GM13976 (cell line): ENCODE measurements around the gene ETV1.

ENCODE experiments used
- DNase-seq: peaks from one replicate; pipeline ENCODE4 v3.0.0; 2012; ENCODE audit warnings: low spot score
- in situ Hi-C: fragments of 300-500 bp; cut with MboI; formaldehyde crosslinking; loops from one replicate; pipeline ENCODE4 v1.12.0; 2022; ENCODE audit warnings: low sequenced_read_pairs, mixed read lengths, inconsistent platforms; ENCODE audit not compliant: unreplicated experiment
- TF ChIP-seq, protein P1 (sequence below): IDR thresholded peaks from 2 replicates; pipeline ENCODE4 v1.5.1; 2012; ENCODE audit warnings: borderline replicate concordance, mild to moderate bottlenecking; ENCODE audit not compliant: insufficient read depth; ENCODE audit errors: extremely low read depth, missing control alignments, control extremely low read depth

ETV1 gene

DNA sequence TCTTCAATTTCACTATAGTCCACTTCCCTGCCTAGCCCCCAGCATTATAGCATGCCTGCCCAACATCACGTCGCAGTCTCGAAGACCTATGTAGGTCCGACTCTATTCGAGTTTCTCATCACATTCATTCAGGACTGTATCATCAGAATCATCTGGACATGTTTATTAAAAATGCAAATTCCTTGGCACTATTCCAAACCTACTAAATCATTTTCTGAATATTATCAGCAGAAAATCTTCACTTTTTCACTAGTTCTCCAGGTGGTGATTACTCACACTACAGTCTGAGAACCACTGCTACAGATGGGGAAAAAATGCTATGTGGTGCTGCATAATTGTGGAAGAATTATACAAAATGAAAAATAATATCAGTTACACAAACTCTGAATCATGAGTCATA is 29.3 kb upstream of the ETV1 start:
- in situ Hi-C loops, result no loop called here
- no peak for DNase-seq
- TF ChIP-seq, protein P1, sequence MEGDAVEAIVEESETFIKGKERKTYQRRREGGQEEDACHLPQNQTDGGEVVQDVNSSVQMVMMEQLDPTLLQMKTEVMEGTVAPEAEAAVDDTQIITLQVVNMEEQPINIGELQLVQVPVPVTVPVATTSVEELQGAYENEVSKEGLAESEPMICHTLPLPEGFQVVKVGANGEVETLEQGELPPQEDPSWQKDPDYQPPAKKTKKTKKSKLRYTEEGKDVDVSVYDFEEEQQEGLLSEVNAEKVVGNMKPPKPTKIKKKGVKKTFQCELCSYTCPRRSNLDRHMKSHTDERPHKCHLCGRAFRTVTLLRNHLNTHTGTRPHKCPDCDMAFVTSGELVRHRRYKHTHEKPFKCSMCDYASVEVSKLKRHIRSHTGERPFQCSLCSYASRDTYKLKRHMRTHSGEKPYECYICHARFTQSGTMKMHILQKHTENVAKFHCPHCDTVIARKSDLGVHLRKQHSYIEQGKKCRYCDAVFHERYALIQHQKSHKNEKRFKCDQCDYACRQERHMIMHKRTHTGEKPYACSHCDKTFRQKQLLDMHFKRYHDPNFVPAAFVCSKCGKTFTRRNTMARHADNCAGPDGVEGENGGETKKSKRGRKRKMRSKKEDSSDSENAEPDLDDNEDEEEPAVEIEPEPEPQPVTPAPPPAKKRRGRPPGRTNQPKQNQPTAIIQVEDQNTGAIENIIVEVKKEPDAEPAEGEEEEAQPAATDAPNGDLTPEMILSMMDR, result no peak

- TF ChIP-seq, protein P1, result no peak
- DNase-seq, result no peak
- in situ Hi-C loops, result no loop called here
These were observed 27.5 kb upstream of the ETV1 start for GRCh38 chr7:14016950-14017349.

DNA sequence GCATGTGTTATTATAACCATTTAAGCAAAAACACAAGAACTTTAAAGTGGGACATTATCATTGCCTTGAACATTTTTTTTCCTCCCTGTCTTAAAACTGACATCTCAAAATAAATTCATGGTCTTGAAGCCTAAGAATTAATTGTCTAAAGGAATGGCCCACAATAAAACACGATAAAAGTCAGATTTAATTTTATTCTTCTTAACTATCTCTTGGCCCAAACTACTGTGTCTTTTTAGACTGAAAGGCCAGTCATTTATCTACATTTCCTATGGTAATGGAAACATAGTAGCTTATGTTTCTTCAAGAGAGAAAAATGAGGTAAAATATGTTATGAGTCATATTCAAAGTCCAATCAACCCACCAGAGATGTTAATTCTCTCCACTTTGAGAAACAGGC is 24.4 kb upstream of the ETV1 start:
- no peak for DNase-seq
- TF ChIP-seq, protein P1, result no peak
- in situ Hi-C loops, result no loop called here

DNA sequence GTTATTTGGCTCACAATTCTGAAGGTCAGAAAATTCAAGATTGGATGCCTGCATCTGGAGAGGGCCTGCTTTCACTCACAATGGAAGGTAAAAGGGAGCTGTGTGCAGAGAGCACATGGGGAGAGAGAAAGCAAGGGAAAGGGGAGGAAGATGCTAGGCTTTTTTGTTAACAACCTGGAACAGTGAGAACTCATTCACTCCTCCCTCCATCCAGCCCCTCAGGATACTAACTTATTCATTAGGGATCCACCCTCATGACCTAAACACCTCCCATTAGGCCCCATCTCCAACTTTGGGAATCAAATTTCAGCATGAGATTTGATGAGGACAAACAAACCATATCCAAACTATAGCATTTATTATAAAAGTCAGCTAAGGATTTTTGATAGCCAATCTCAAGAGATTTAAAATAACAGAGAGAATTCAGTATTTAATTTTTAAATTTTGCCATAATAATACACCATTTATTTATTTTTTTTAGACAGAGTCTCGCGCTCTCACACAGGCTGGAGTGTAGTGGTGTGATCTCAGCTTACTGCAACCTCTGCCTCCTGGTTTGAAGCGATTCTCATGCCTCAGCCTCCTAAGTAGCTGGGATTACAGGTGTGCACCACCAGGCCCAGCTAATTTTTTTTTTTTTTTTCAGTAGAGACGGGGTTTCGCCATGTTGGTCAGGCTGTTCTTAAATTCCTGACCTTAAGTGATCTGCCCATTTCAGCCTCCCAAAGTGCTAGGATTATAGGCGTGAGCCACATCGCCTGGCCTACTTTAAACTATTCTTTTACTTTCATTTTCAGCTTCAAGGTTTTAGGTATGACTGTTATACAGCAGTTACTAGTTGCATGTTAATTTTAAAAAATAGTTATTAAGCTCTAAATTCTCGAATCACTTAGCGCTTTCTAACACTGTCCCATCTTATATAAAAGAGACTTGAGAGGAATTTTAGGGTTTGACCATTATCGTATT is 20.3 kb upstream of the ETV1 start:
- in situ Hi-C loops, result no loop called here
- TF ChIP-seq, protein P1, result no peak
- no peak for DNase-seq

- TF ChIP-seq, protein P1, result no peak
- no peak for DNase-seq
- in situ Hi-C loops, result no loop called here
These were observed 11.7 kb upstream of the ETV1 start for GRCh38 chr7:14001139-14001538.

DNA sequence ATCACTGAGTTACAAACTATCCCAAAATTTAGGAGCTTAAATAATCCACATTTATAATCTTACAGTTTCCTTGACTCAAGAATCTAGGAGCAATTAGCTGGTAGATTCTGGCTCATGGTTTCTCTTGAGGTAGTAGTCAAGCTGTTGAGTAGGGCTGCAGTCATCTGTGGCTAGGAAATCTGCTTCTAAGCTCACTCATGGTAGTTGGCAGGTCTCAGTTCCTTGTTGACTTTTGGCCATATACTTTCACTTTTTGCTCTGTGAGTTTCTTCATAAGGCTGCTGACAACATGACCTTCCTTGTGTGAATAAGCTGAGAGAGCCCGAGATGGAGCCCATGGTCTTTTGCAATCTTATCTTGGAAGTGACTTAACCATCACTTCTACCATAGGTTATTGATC is 10.8 kb upstream of the ETV1 start:
- no peak for DNase-seq
- TF ChIP-seq, protein P1, result no peak
- in situ Hi-C loops, result no loop called here
